ENCODE results near the gene GARIN1A. TPM values are rescaled to one million over a fixed set of nuclear protein-coding genes. Genes with fewer than 3 reads are reported as not detected.
"Not testable (repeated sequence)": the region's sequence is repeated elsewhere in the genome, so short reads cannot be mapped to it uniquely, and the experiment has no call there.

Gene GARIN1A
- polyA plus RNA-seq, 1 donor from 2014 or later, result 2.8 TPM

DNA sequence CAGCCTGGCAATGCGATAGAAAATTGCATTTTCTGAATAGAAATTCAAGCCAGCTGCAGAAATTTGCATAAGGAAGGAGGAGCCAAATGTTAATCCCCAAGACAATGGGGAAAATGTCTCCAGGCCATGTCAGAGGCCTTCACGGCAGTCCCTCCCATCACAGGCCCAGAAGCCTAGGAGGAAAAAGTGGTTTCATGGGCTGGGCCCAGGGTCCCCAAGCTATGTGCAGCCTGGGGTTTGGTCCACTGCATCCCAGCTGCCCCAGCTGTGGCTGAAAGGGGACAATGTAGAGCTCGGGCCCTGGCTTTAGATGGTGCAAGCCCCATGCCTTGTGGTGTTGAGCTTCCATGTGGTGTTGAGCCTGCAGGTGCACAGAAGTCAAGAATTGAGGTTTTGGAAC, 10.0 kb upstream of the GARIN1A start:
- Histone ChIP-seq H3K36me3 (ENCODE audit: insufficient read depth, low read length) (no peaks in the 10 kb centered on the region), H2AFZ (ENCODE audit: low read depth, low read length) (no peak overlapping the region), H4K20me1 (ENCODE audit: insufficient read depth) (no peaks in the 10 kb centered on the region), H3F3A (ENCODE audit: insufficient read depth, low read length, poor library complexity, severe bottlenecking) (no peaks in the 10 kb centered on the region), H3K4me3 (ENCODE audit: low read length) (no peak overlapping the region), H3K4me2 (ENCODE audit: low read length) (no peak overlapping the region), H3K27me3 (ENCODE audit: insufficient read depth, low read depth, low read length) (no peaks in the 10 kb centered on the region), H3K79me2 (replicated peaks; ENCODE audit: insufficient read depth, low read length) (no peaks in the 10 kb centered on the region), H3K9ac (ENCODE audit: low read length) (no peak overlapping the region), H3K9me3 (ENCODE audit: low read length) (no peaks in the 10 kb centered on the region), H3K27ac (ENCODE audit: low read length) (no peak overlapping the region), H3K9me2 (ENCODE audit: insufficient read depth, low read length) (no peaks in the 10 kb centered on the region)
- no peak for TF ChIP-seq POLR2AphosphoS5 (IDR thresholded peaks at IDR 0.05)
- no peak for TF ChIP-seq TAF1 (IDR thresholded peaks at IDR 0.05; ENCODE audit: low read depth)
- TF ChIP-seq EZH2 (IDR thresholded peaks at IDR 0.05; ENCODE audit: borderline replicate concordance, insufficient read depth, low read length, poor library complexity, severe bottlenecking), result no peak
- TF ChIP-seq, protein P1, sequence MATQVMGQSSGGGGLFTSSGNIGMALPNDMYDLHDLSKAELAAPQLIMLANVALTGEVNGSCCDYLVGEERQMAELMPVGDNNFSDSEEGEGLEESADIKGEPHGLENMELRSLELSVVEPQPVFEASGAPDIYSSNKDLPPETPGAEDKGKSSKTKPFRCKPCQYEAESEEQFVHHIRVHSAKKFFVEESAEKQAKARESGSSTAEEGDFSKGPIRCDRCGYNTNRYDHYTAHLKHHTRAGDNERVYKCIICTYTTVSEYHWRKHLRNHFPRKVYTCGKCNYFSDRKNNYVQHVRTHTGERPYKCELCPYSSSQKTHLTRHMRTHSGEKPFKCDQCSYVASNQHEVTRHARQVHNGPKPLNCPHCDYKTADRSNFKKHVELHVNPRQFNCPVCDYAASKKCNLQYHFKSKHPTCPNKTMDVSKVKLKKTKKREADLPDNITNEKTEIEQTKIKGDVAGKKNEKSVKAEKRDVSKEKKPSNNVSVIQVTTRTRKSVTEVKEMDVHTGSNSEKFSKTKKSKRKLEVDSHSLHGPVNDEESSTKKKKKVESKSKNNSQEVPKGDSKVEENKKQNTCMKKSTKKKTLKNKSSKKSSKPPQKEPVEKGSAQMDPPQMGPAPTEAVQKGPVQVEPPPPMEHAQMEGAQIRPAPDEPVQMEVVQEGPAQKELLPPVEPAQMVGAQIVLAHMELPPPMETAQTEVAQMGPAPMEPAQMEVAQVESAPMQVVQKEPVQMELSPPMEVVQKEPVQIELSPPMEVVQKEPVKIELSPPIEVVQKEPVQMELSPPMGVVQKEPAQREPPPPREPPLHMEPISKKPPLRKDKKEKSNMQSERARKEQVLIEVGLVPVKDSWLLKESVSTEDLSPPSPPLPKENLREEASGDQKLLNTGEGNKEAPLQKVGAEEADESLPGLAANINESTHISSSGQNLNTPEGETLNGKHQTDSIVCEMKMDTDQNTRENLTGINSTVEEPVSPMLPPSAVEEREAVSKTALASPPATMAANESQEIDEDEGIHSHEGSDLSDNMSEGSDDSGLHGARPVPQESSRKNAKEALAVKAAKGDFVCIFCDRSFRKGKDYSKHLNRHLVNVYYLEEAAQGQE (IDR thresholded peaks at IDR 0.05; ENCODE audit: borderline replicate concordance), result no peak
- TF ChIP-seq, protein P2, sequence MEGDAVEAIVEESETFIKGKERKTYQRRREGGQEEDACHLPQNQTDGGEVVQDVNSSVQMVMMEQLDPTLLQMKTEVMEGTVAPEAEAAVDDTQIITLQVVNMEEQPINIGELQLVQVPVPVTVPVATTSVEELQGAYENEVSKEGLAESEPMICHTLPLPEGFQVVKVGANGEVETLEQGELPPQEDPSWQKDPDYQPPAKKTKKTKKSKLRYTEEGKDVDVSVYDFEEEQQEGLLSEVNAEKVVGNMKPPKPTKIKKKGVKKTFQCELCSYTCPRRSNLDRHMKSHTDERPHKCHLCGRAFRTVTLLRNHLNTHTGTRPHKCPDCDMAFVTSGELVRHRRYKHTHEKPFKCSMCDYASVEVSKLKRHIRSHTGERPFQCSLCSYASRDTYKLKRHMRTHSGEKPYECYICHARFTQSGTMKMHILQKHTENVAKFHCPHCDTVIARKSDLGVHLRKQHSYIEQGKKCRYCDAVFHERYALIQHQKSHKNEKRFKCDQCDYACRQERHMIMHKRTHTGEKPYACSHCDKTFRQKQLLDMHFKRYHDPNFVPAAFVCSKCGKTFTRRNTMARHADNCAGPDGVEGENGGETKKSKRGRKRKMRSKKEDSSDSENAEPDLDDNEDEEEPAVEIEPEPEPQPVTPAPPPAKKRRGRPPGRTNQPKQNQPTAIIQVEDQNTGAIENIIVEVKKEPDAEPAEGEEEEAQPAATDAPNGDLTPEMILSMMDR (IDR thresholded peaks at IDR 0.05; ENCODE audit: poor library complexity, severe bottlenecking), result no peak
- no peak for TF ChIP-seq MXI1 (conservative IDR thresholded peaks at IDR 0.05; ENCODE audit: poor library complexity, severe bottlenecking)
- no peak for TF ChIP-seq SMC3 (conservative IDR thresholded peaks at IDR 0.05; ENCODE audit: poor library complexity)
- TF ChIP-seq RAD21 (conservative IDR thresholded peaks at IDR 0.05), result no peak
- TF ChIP-seq EP300 (conservative IDR thresholded peaks at IDR 0.05; ENCODE audit: poor library complexity, severe bottlenecking), result no peak

DNA sequence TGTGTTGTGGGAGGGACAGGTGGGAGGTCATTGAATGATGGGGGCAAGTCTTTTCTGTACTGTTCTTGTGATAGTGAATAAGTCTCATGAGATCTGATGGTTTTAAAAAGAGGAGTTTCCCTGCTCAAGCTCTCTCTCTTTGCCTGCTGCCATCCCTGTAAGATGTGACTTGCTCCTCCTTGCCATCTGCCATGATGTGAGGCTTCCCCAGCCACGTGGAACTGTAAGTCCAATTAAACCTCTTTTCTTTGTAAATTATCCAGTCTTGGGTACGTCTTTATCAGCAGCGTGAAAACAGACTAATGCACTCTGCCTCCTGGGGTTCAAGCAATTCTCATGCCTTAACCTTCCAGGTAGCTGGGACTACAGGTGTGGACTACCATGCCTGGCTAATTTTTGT, 8.9 kb upstream of the GARIN1A start:
- H3K9me3 ChIP-seq (ENCODE audit: low read length); H3K36me3 ChIP-seq (ENCODE audit: insufficient read depth, low read length); H3K9ac ChIP-seq (ENCODE audit: low read length); H3K79me2 ChIP-seq (replicated peaks; ENCODE audit: insufficient read depth, low read length); H4K20me1 ChIP-seq (ENCODE audit: insufficient read depth); H3F3A ChIP-seq (ENCODE audit: insufficient read depth, low read length, poor library complexity, severe bottlenecking); H3K27me3 ChIP-seq (ENCODE audit: insufficient read depth, low read depth, low read length); H3K4me2 ChIP-seq (ENCODE audit: low read length); H2AFZ ChIP-seq (ENCODE audit: low read depth, low read length); H3K27ac ChIP-seq (ENCODE audit: low read length); H3K9me2 ChIP-seq (ENCODE audit: insufficient read depth, low read length); H3K4me3 ChIP-seq (ENCODE audit: low read length): not testable (repeated sequence)

DNA sequence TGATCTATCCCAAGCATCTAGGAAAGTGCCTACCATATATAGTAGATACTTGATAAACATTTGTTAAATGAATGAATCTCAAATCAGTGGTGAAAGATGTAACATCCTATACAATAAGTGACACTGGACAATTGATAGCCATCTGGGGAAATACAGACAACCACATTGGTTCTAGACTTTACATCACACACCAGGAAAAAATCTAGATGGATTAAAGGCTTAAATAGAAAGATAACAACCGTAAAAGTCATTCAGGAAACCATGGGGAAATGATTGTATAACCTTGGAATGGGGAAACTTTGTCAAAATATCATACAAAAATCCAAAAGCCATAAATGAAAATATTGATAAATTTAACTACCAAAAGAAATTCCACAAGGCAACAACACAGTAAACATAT, 7.0 kb upstream of the GARIN1A start:
- no peak overlapping the region for H3K4me2 ChIP-seq (ENCODE audit: low read length)
- H3K36me3 ChIP-seq (ENCODE audit: insufficient read depth, low read length), result no peaks in the 10 kb centered on the region
- H3F3A ChIP-seq (ENCODE audit: insufficient read depth, low read length, poor library complexity, severe bottlenecking), result no peaks in the 10 kb centered on the region
- no peak overlapping the region for H2AFZ ChIP-seq (ENCODE audit: low read depth, low read length)
- no peaks in the 10 kb centered on the region for H3K27me3 ChIP-seq (ENCODE audit: insufficient read depth, low read depth, low read length)
- no peaks in the 10 kb centered on the region for H3K9me3 ChIP-seq (ENCODE audit: low read length)
- H3K9ac ChIP-seq (ENCODE audit: low read length), result no peak overlapping the region
- TF ChIP-seq, protein P1 (IDR thresholded peaks at IDR 0.05; ENCODE audit: borderline replicate concordance), result no peak
- TF ChIP-seq MXI1 (conservative IDR thresholded peaks at IDR 0.05; ENCODE audit: poor library complexity, severe bottlenecking) (no peak), EP300 (conservative IDR thresholded peaks at IDR 0.05; ENCODE audit: poor library complexity, severe bottlenecking) (no peak), TAF1 (IDR thresholded peaks at IDR 0.05; ENCODE audit: low read depth) (no peak), EZH2 (IDR thresholded peaks at IDR 0.05; ENCODE audit: borderline replicate concordance, insufficient read depth, low read length, poor library complexity, severe bottlenecking) (no peak)
- TF ChIP-seq, protein P2 (IDR thresholded peaks at IDR 0.05; ENCODE audit: poor library complexity, severe bottlenecking), result no peak
- H3K79me2 ChIP-seq (replicated peaks; ENCODE audit: insufficient read depth, low read length), result no peaks in the 10 kb centered on the region
- no peak overlapping the region for H3K4me3 ChIP-seq (ENCODE audit: low read length)
- H4K20me1 ChIP-seq (ENCODE audit: insufficient read depth), result no peaks in the 10 kb centered on the region
- no peak overlapping the region for H3K27ac ChIP-seq (ENCODE audit: low read length)
- H3K9me2 ChIP-seq (ENCODE audit: insufficient read depth, low read length), result no peaks in the 10 kb centered on the region

All from neural cell (in vitro differentiated cells).